Naive thymus-derived CD4-positive, alpha-beta T cell (primary cell): Measurements from ENCODE around the gene MAVS. TPM values are rescaled to one million over a fixed set of nuclear protein-coding genes. Genes with fewer than 3 reads are reported as not detected.

Source experiments
- ATAC-seq: fragments of 150-1000 bp; cut with Tn5 transposase; 2 replicates; pipeline ENCODE4 v1.10.0; 2021; ENCODE audit warnings: mild to moderate bottlenecking, moderate library complexity
- CTCF ChIA-PET: fragments of 350-600 bp; sonication (Branson Sonifier 250); formaldehyde crosslinking; loops from one replicate; lab custom pipeline; 2021; ENCODE audit warnings: antibody characterized with exemption; lab: Charles Lee
- POLR2A ChIA-PET: fragments of 350-600 bp; sonication (Branson Sonifier 250); formaldehyde crosslinking; loops from one replicate; lab custom pipeline; 2021; ENCODE audit warnings: antibody characterized with exemption, inconsistent platforms; lab: Charles Lee
- DNase-seq, 9 donors: peaks; one replicate each; pipeline versions ENCODE4 v3.0.0 to v3.0.0-alpha.2; 2020 to 2022; ENCODE audit warnings: mixed read lengths in 1 of 9
- H3K27ac ChIP-seq: one replicate; pipeline ENCODE4 v1.7.0; 2013; ENCODE audit warnings: mild to moderate bottlenecking, low read depth, low read length, moderate library complexity
- H3K27me3 ChIP-seq, 2 donors: one replicate each; pipeline ENCODE4 v1.7.0; 2013; ENCODE audit warnings: low read length in 2 of 2, mild to moderate bottlenecking in 2 of 2, moderate library complexity in 2 of 2; ENCODE audit not compliant: control insufficient read depth in 2 of 2, insufficient read depth in 2 of 2
- H3K36me3 ChIP-seq, 3 experiments: 1 replicate in 2 of 3; 2 replicates in 1 of 3; pipeline ENCODE4 v1.7.0; 2013; ENCODE audit warnings: low read length in 3 of 3, mild to moderate bottlenecking in 3 of 3, moderate library complexity in 1 of 3; ENCODE audit not compliant: insufficient read depth in 3 of 3, control insufficient read depth in 2 of 3
- H3K4me1 ChIP-seq, 2 donors: one replicate each; pipeline ENCODE4 v1.7.0; 2013; ENCODE audit warnings: low read length in 2 of 2, mild to moderate bottlenecking in 2 of 2, moderate library complexity in 1 of 2; ENCODE audit not compliant: control insufficient read depth in 2 of 2, insufficient read depth in 2 of 2
- H3K4me3 ChIP-seq: 2 replicates; pipeline ENCODE4 v1.7.0; 2013; ENCODE audit warnings: mild to moderate bottlenecking, low read length
- H3K9me3 ChIP-seq, 3 experiments: 1 replicate in 2 of 3; 2 replicates in 1 of 3; pipeline ENCODE4 v1.7.0; 2013; ENCODE audit warnings: low read length in 3 of 3; ENCODE audit not compliant: control insufficient read depth in 2 of 3
- H3K27ac Mint-ChIP-seq, 9 donors: one replicate each; pipeline ENCODE4 v1.8.0; 2020 to 2022; ENCODE audit warnings: mixed read lengths in 9 of 9, mild to moderate bottlenecking in 8 of 9, moderate library complexity in 5 of 9, inconsistent platforms in 2 of 9
- H3K27me3 Mint-ChIP-seq, 5 donors: one replicate each; pipeline ENCODE4 v1.8.0; 2021 to 2022; ENCODE audit warnings: mixed read lengths in 5 of 5, mild to moderate bottlenecking in 1 of 5
- H3K36me3 Mint-ChIP-seq, 5 donors: one replicate each; pipeline ENCODE4 v1.8.0; 2020 to 2022; ENCODE audit warnings: mixed read lengths in 5 of 5, mild to moderate bottlenecking in 3 of 5, inconsistent platforms in 1 of 5
- H3K4me1 Mint-ChIP-seq, 7 donors: one replicate each; pipeline ENCODE4 v1.8.0; 2020 to 2022; ENCODE audit warnings: mixed read lengths in 7 of 7, mild to moderate bottlenecking in 3 of 7, inconsistent platforms in 1 of 7
- H3K4me3 Mint-ChIP-seq, 10 donors: one replicate each; pipeline ENCODE4 v1.8.0; 2020 to 2022; ENCODE audit warnings: mild to moderate bottlenecking in 10 of 10, mixed read lengths in 10 of 10, moderate library complexity in 6 of 10, inconsistent platforms in 2 of 10
- H3K9me3 Mint-ChIP-seq, 11 donors: one replicate each; pipeline ENCODE4 v1.8.0; 2020 to 2022; ENCODE audit warnings: mixed read lengths in 11 of 11, mild to moderate bottlenecking in 4 of 11, inconsistent platforms in 1 of 11, moderate library complexity in 1 of 11
- intact Hi-C, 2 donors: fragments of 100-400 bp; cut with micrococcal nuclease; formaldehyde crosslinking; loops; one replicate each; pipeline ENCODE4 v1.15.1; 2023
- polyA plus RNA-seq, 2 donors: library from polyadenylated mRNA; unstranded; fragments of 300-500 nt; fragmentation: Illumina TruSeq; gene quantifications; one replicate each; pipeline ENCODE4 v1.2.3, GENCODE V29; 2021
- total RNA-seq, 6 experiments: library from RNA in 5 of 6; stranded (reverse) in 5 of 6; gene quantifications; 1 replicate in 5 of 6; 2 replicates in 1 of 6; pipeline ENCODE4 v1.2.3 and lab custom pipeline; 2021 to 2026

MAVS gene
- total RNA-seq (10 to 100 TPM; 23.3 to 49.9 (median 41.5) TPM), polyA plus RNA-seq (10 to 100 TPM in 1 of 2 donors, 1 to 10 TPM in 1; 3.5 to 10.1 TPM), total RNA-seq (lab: John Stamatoyannopoulos, UW) (174 reads per million, percentile 92 among the genes with 10 or more reads in this experiment)

GRCh38 chr20:3846740-3847428, at the start of gene MAVS:
Gene MAVS (plus strand): TSS chr20:3846834. CDS start chr20:3854625, 7,791 bp downstream.
- CTCF ChIA-PET: no interaction called here

GRCh38 chr20:3797226-3797545, 49.4 kb upstream of the MAVS start:
- H3K27me3 ChIP-seq: no peaks in the 10 kb centered on the region
- Mint-ChIP-seq H3K27ac (peak overlapping the region; percentile 74 to 100 (median 97)), H3K9me3 (no peaks in the 10 kb centered on the region), H3K4me3 (peak overlapping the region; percentile 90 to 99 (median 98)), H3K4me1 (peaks cover 29 to 54% (median 42%) of the 10 kb centered on the region in 7 donors), H3K36me3 (peaks cover 5 to 44% (median 22%) of the 10 kb centered on the region in 5 donors), H3K27me3 (no peaks in the 10 kb centered on the region)
- CTCF ChIA-PET: interaction anchor here (3.5 kb wide), 1 partner anchor 22 kb away, joined by 17 read pairs; the partner anchor contains the start of gene AP5S1
- H3K36me3 ChIP-seq: peaks cover 14 to 41% (median 20%) of the 10 kb centered on the region in 3 experiments
- H3K4me3 ChIP-seq: peak overlapping the region; percentile 90
- H3K9me3 ChIP-seq: no peaks in the 10 kb centered on the region
- H3K4me1 ChIP-seq: peaks cover 36 to 52% of the 10 kb centered on the region in 2 donors
- DNase-seq (no peak), ATAC-seq (no peak)
- intact Hi-C loops: loop anchor here (2.0 to 5.0 kb wide), 3 partner anchors 16 to 1330 kb away; partner anchors contain the start of genes CDS2 (in 1 of the 2), PANK2 (in 1 of the 2) and SPEF1 (in 1 of the 2)
- POLR2A ChIA-PET: interaction anchor here (0.6 to 3.5 kb wide), 2 partner anchors 18 to 35 kb away, joined by 3 to 134 read pairs; partner anchors contain the start of gene AP5S1
- H3K27ac ChIP-seq: peak overlapping the region; percentile 78

More at GRCh38 chr20:3846740-3847428, at the start of gene MAVS:
- peaks cover 0 to 6% (median 0%) of the 10 kb centered on the region in 5 donors for H3K36me3 Mint-ChIP-seq
- Histone ChIP-seq H3K27ac (peak within 1 kb of the TSS; percentile 96), H3K4me3 (peak within 1 kb of the TSS; percentile 86), H3K4me1 (peaks cover 0 to 10% of the 10 kb centered on the region in 2 donors), H3K27me3 (no peaks in the 10 kb centered on the region), H3K36me3 (peaks cover 0 to 9% (median 0%) of the 10 kb centered on the region in 3 experiments), H3K9me3 (no peaks in the 10 kb centered on the region)
- POLR2A ChIA-PET: interaction anchor here (1.0 to 1.1 kb wide), 3 partner anchors 11 to 60 kb away, joined by 3 read pairs; partner anchors contain the start of gene CENPB
- intact Hi-C loops: loop anchor here (1.0 to 5.0 kb wide), 10 partner anchors 27 to 168 kb away; partner anchors contain the start of genes ADISSP (in 2 of the 2), AP5S1 (in 2 of the 2), CENPB (in 2 of the 2) and PANK2 (in 2 of the 2)
- H3K27ac Mint-ChIP-seq: peak within 1 kb of the TSS; percentile 59 to 95 (median 90)
- H3K4me1 Mint-ChIP-seq: peaks cover 16 to 30% (median 27%) of the 10 kb centered on the region in 7 donors
- H3K4me3 Mint-ChIP-seq: peak within 1 kb of the TSS; percentile 85 to 93 (median 90)
- DNase-seq: peak; percentile 76 to 93 (median 82)
- ATAC-seq: peak; percentile 100
- H3K9me3 Mint-ChIP-seq: no peaks in the 10 kb centered on the region
- H3K27me3 Mint-ChIP-seq: no peaks in the 10 kb centered on the region

- DNase-seq (peak in 2 of 9 donors; percentile 32 to 59), ATAC-seq (no peak)
- H3K4me3 ChIP-seq: peak overlapping the region; percentile 90
- H3K4me3 Mint-ChIP-seq: peak overlapping the region; percentile 90 to 99 (median 98)
- intact Hi-C loops: loop anchor here (2.0 to 5.0 kb wide), 3 partner anchors 17 to 1330 kb away; partner anchors contain the start of genes CDS2 (in 1 of the 2), PANK2 (in 1 of the 2) and SPEF1 (in 1 of the 2)
- H3K27me3 ChIP-seq: no peaks in the 10 kb centered on the region
- H3K36me3 ChIP-seq: peaks cover 20 to 47% (median 26%) of the 10 kb centered on the region in 3 experiments
- H3K9me3 Mint-ChIP-seq: no peaks in the 10 kb centered on the region
- H3K27ac ChIP-seq: peak overlapping the region; percentile 78
- ChIA-PET POLR2A (interaction anchor here (0.6 to 3.5 kb wide), 3 partner anchors 18 to 34 kb away, joined by 3 to 134 read pairs (median 4); partner anchors contain the start of genes ADISSP and AP5S1), CTCF (interaction anchor here (2.0 to 4.7 kb wide), 3 partner anchors 15 to 22 kb away, joined by 12 to 45 read pairs (median 17); partner anchors contain the start of gene AP5S1)
- H3K4me1 Mint-ChIP-seq: peaks cover 34 to 60% (median 47%) of the 10 kb centered on the region in 7 donors
- peaks cover 36 to 52% of the 10 kb centered on the region in 2 donors for H3K4me1 ChIP-seq
- H3K27ac Mint-ChIP-seq: peak overlapping the region; percentile 74 to 100 (median 97)
- peaks cover 9 to 49% (median 28%) of the 10 kb centered on the region in 5 donors for H3K36me3 Mint-ChIP-seq
- H3K9me3 ChIP-seq: no peaks in the 10 kb centered on the region
- no peaks in the 10 kb centered on the region for H3K27me3 Mint-ChIP-seq
Observed at GRCh38 chr20:3797592-3798372, 48.9 kb upstream of the MAVS start.

GRCh38 chr20:3798373-3798768, 48.3 kb upstream of the MAVS start:
- no peak for ATAC-seq
- Histone ChIP-seq H3K9me3 (no peaks in the 10 kb centered on the region), H3K4me3 (peak overlapping the region; percentile 90), H3K27me3 (no peaks in the 10 kb centered on the region), H3K27ac (peak overlapping the region; percentile 78), H3K36me3 (peaks cover 25 to 53% (median 32%) of the 10 kb centered on the region in 3 experiments), H3K4me1 (peaks cover 36 to 52% of the 10 kb centered on the region in 2 donors)
- CTCF ChIA-PET: interaction anchor here (2.0 to 4.7 kb wide), 2 partner anchors 14 to 22 kb away, joined by 12 to 45 read pairs; partner anchors contain the start of gene AP5S1
- Mint-ChIP-seq H3K27ac (peak overlapping the region; percentile 74 to 100 (median 97)), H3K9me3 (no peaks in the 10 kb centered on the region), H3K4me3 (peak overlapping the region; percentile 90 to 99 (median 98)), H3K4me1 (peaks cover 35 to 64% (median 51%) of the 10 kb centered on the region in 7 donors), H3K27me3 (no peaks in the 10 kb centered on the region), H3K36me3 (peaks cover 12 to 53% (median 33%) of the 10 kb centered on the region in 5 donors)
- intact Hi-C loops: loop anchor here in 1 of 2 donors (5.0 kb wide), 1 partner anchor 1329 kb away; the partner anchor contains the start of gene CDS2
- POLR2A ChIA-PET: interaction anchor here (1.0 kb wide), 1 partner anchor 31 kb away, joined by 4 read pairs; the partner anchor contains the start of gene ADISSP
- no peak for DNase-seq

GRCh38 chr20:3798908-3799248, 47.8 kb upstream of the MAVS start:
- Mint-ChIP-seq H3K36me3 (peaks cover 12 to 58% (median 38%) of the 10 kb centered on the region in 5 donors), H3K4me3 (peak overlapping the region; percentile 90 to 99 (median 98)), H3K27ac (peak overlapping the region; percentile 74 to 100 (median 97)), H3K9me3 (no peaks in the 10 kb centered on the region), H3K27me3 (no peaks in the 10 kb centered on the region), H3K4me1 (peaks cover 41 to 69% (median 56%) of the 10 kb centered on the region in 7 donors)
- ChIA-PET CTCF (interaction anchor here (1.2 to 4.7 kb wide), 3 partner anchors 10 to 21 kb away, joined by 6 to 45 read pairs (median 12); partner anchors contain the start of gene AP5S1), POLR2A (interaction anchor here (0.7 to 2.2 kb wide), 3 partner anchors 31 to 240 kb away, joined by 3 to 12 read pairs (median 3); partner anchors contain the start of gene ADISSP)
- H3K4me1 ChIP-seq: peaks cover 36 to 52% of the 10 kb centered on the region in 2 donors
- DNase-seq (no peak), ATAC-seq (no peak)
- intact Hi-C loops: loop anchor here in 1 of 2 donors (5.0 kb wide), 1 partner anchor 1328 kb away; the partner anchor contains the start of gene CDS2
- no peaks in the 10 kb centered on the region for H3K27me3 ChIP-seq
- peak overlapping the region; percentile 90 for H3K4me3 ChIP-seq
- H3K9me3 ChIP-seq: no peaks in the 10 kb centered on the region
- peak overlapping the region; percentile 78 for H3K27ac ChIP-seq
- peaks cover 31 to 58% (median 37%) of the 10 kb centered on the region in 3 experiments for H3K36me3 ChIP-seq
